HG03354 (cell line): ENCODE data around the gene SPATA1.
"Not testable (repeated sequence)": the region's sequence is repeated elsewhere in the genome, so short reads cannot be mapped to it uniquely, and the experiment has no call there.

Source experiments
- ATAC-seq: cut with Tn5 transposase; IDR thresholded peaks from one replicate; pipeline ENCODE4 v1.9.1; 2021; ENCODE audit warnings: mild to moderate bottlenecking; ENCODE audit not compliant: unreplicated experiment, poor library complexity, severe bottlenecking

Gene SPATA1

DNA sequence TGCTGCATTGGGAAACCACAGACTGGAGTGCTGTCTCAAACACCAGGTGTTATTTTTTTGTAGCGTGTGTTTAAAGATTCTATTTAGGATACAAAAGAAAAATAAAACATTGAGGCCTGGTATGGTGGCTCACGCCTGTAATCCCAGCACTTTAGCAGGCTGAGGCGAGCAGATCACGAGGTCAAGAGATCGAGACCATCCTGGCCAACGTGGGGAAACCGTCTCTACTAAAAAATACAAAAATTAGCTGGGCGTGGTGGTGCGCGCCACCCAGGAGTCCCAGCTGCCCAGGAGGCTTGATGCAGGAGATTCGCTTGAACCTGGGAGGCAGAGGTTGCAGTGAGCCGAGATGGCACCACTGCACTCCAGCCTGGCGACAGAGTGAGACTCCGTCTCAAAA is 1.7 kb downstream of the SPATA1 start:
- ATAC-seq: not testable (repeated sequence)

DNA sequence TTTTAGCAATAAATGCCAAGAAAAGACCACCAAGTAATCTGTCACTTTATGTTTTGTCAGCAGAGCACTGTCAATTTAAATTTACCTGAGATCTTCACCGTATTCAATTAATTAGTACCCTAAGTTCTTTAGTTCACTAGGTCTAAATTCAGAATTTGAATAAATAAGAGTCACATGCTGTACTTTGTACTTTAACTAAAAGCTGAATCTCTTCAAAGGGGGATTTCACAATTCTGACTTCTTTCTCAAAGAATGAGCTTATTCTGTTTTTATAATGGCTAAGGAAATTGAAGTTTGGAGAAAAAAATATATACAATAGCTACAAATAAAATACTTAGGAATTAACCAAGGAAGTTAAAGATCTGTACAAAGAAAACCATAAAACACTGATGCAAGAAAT is 2.3 kb downstream of the SPATA1 start:
- no peak for ATAC-seq

GRCh38 chr1:84509029-84509428 is 2.8 kb downstream of the SPATA1 start:
- no peak for ATAC-seq

GRCh38 chr1:84510165-84510564 is 4.0 kb downstream of the SPATA1 start:
- no peak for ATAC-seq

GRCh38 chr1:84510668-84511067 is 4.5 kb downstream of the SPATA1 start:
- ATAC-seq: no peak

- ATAC-seq: no peak
Observed at GRCh38 chr1:84524590-84524989, 18.4 kb downstream of the SPATA1 start.

GRCh38 chr1:84525779-84526178 is 19.6 kb downstream of the SPATA1 start:
- no peak for ATAC-seq

DNA sequence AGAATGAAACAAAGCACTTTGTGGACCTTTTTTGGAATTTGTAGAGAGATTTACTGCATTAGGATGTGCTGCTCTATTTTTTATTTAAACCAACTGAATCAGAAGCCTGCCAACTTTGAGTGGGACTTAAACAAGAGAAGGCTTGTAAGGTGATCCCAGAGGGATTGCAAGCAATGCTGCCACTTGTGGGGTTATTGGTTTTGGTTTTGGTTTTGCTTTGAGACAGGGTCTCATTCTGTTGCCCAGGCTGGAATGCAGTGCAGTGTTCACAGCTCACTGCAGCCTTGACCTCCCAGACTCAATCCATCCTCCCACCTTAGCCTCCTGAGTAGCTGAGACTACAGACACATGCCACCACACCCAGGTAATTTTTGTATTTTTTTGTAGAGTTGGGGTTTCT is 32.4 kb downstream of the SPATA1 start:
- no peak for ATAC-seq

DNA sequence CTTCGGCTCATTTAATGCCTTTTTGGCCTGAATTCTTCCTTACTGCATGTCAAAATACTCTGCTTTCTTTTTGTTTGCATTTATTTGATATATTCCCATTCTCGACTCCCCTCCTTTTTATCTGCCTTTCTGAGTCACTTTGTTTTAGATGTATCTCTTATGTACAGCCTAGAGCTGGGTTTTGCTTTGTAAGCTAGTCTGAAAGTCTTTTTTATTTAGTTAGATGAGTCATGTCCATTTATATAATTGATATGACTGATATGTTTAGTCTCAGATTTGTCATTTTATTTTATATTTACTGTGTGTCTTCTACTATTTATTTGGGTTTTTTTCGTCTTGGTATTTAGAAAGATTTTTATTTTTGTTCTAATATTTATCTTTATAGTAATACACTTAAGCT is 33.8 kb downstream of the SPATA1 start:
- ATAC-seq: no peak

DNA sequence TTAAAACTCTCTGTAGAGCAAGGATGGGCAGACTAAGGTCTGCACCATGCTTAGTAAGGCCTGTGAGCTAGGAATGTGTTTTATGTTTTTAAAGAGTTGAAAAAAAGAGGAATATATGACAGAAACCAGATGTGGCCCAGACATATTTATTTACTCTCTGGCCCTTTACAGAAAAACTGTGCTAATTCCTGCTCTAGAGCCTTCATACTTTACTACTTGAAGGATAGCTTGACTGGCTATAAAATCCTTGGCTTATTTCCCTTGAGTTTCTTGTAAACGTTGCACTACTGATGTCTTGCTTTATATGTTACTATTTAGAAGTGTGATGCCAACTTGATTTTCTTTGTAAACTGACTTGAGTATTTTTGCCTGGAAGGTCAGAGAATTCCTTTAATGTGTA is 34.6 kb downstream of the SPATA1 start:
- ATAC-seq: no peak

DNA sequence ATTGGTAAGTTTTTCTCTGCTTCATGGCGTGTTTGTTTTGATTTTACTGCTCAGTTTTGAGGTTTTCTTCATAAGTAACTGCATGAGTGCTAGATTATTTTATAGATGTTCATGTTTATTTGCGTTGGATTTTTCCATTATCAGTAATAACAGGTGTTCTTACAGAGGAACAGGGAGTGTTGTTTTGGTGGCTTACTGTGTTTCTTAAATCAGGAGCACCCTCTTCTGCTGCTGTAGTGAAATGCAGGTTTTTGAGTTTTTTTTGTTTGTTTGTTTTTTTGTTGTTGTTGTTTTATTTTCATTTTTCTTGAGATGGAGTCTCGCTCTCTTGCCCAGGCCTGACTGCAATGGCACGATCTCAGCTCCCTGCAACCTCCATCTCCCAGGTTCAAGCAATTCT is 35.5 kb downstream of the SPATA1 start:
- ATAC-seq: no peak

- no peak for ATAC-seq
Observed at GRCh38 chr1:84550826-84551225, 44.6 kb downstream of the SPATA1 start.

- no peak for ATAC-seq
Observed at GRCh38 chr1:84569216-84569615, 63.0 kb downstream of the SPATA1 start.

DNA sequence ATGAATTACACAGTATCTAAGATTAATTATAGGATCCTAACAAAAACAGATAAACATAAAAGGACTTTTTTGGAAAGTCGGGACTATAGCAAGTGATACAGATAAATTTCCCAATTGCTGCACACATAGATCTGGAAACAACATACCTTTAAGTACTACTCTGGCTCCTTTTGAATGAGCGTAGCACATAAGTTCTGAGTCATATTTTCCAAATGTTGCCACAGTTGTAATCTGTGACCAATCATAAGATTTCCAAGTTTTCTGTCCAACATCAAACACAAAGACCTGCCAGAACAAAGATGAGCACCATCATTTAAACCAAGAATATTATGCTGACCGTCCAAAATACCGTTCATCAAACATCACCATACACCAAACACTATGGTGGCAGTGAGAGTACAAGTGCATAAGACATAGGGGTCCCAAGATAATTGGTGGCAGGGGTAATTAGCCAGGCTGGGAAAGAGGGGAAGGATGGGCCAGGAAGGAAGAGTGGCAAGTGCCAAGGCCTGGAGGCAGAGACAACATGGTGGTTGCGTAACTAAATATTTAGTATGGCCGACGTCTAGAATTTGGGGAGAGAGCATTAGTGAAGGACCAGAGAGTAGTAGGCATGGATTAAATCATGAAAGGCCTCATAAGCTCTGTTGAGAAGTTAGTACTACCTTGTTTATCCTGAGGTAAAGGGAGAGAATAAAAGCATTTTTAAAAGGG is 64.4 kb downstream of the SPATA1 start:
- no peak for ATAC-seq

DNA sequence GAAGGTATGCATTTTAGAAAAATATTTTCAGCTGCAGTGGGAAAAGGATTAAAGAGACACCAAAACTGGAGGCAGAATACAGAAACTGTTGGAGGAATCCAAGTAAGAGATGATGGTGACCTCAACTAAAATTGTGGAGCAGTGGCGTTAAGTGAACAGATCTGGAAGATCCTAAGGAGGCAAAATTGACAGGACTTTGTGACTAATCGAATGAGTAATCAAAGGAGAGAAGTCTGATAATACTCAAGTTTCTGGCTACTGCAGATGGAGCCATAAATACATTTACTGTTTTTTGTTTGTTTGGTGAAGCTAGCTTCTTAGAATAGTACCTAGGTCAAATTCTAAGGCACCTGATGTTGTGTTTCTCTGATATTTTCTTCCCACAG is 65.0 kb downstream of the SPATA1 start:
- no peak for ATAC-seq

DNA sequence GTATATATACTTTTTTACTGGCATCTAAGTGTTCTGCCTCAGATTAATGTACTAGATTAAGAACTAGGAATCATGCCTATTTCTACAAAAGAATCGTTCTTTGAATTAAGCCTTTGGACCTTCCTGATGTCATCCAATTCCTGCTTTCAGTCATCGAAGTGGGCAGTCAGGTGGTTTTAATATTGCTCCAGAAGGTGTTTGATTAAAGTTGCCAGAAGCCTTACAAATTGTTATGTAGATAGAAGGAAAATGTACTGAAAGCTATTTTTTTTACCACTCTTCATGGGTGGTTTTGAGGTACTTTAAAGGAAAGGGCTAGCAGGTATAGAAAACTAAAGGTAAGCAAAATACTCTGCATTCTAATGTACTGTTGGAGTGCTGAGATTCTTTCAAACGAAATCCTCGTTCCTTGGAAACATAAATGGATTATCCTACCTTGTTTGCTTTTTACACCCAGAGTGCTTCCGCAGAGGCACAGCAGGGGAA is 67.3 kb downstream of the SPATA1 start:
- ATAC-seq: peak; percentile 6

DNA sequence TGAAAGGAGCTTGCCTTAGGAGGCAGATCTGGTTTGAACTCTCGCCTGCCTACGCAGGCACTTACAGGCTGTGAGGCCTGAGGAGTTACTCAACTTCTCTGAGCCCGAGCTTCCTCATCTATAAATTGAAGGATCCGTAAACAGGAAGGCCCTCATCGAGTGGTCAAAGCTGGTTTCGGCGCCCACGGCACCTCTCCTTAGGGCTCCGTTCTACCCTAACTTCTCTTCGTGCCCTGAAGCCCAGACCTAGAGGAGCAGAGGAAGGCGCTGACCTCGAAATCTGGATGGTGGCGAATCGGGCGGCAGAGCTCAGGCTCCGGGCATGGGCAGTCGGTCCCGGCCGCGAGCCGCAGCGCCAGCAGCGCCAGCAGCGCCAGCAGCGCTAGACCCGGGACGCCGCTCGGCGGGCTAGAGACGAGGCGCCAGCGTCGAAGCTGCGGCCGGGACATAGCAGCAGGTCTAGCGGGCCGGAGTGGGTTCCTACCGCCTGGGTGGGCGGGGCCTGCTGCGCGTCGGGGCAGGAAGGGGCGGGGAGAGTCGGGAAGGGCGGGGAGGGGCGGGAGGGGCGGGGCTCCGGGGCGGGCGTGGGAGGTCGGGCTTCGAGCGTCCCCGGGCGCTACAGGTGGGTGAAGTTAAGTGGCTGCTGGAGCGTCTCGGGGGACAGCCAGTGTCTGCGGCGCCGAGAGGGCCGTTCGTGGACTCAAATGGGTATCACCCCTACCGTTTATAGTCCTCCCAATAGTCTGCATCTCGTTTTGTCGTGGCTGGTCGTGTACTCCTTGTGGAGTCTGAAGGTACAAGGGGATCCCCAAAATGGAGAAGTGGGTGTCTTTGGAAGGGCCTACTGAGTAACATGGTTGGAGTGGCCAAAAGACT is 68.0 kb downstream of the SPATA1 start, which contains the start of gene CTBS:
Gene CTBS, minus strand, starts transcription at position 474 of the 876 bp plus-strand sequence. Its CDS starts 25 bp downstream, at position 449.
- peak; percentile 86 for ATAC-seq

- ATAC-seq: no peak
Observed at GRCh38 chr1:84574936-84575335, 68.8 kb downstream of the SPATA1 start.

DNA sequence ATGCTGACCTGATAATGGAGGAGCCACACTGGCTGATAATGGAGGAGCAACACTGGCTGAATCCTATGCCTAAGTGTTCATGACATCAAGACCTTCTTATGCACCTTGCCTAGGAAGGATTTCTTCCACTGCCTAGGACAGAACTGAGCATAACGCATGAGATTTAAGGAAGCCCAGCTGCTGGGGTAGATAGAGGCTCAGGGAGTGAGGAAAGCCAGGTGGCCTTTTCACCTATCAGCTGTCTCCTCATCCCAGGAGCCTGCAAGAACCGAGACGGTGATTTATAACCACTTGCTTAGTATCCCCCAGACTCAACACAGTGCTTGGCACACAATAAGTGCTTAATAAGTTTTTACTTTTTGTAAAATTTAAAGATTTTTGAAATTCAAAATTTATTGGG is 75.5 kb downstream of the SPATA1 start:
- no peak for ATAC-seq

DNA sequence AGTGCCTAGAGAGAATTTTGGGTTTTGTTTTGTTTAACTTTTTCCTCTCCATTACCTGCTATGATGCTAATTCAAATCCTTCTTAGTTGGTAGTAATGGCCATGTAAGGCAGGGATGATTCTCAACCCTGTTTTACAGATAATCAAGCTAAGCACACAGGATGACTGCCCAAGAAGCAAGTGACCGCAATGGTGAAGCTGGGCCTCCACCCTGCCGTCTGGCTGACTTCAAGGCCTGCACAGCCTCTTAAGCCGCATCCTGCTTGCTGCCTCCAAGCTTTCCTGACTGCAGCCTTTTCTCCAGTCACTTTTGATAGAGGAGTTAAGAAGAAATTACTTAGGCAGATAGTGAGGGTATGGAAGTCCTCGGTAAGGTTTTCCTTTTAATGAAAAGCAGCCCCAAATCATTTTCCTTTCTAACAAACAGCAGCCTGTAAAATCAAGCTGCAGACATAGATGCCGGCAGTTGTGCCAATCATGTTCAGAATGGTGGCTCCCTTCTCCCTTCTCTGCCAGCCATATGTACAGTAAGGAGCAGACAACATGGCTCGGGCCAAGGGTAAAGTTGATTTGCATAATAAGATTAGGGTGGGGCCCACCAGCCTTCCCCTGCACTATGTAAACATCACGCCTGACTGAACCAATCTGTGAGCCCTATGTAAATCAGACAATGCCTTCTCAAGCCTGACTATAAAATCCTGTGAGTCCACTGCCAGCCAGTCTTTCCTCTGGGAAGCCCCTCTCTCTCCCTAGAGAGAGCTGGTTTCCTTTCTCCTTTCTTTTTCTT is 76.8 kb downstream of the SPATA1 start:
- peak; percentile 77 for ATAC-seq
